DMS 273 treated with DMSO at 0.1 percent for 48 hours (cell line): Measurements from ENCODE around the gene DPP10.
"Not testable (repeated sequence)": the region's sequence is repeated elsewhere in the genome, so short reads cannot be mapped to it uniquely, and the experiment has no call there.

Experiments used
- DNase-seq: peaks from one replicate; lab custom pipeline; 2025; lab: John Stamatoyannopoulos, UW

Gene DPP10

GRCh38 chr2:114724454-114724853 lies 282.0 kb downstream of the DPP10 start:
- DNase-seq = no peak

- DNase-seq = no peak
Measured at GRCh38 chr2:114727012-114727411, 284.6 kb downstream of the DPP10 start.

DNA sequence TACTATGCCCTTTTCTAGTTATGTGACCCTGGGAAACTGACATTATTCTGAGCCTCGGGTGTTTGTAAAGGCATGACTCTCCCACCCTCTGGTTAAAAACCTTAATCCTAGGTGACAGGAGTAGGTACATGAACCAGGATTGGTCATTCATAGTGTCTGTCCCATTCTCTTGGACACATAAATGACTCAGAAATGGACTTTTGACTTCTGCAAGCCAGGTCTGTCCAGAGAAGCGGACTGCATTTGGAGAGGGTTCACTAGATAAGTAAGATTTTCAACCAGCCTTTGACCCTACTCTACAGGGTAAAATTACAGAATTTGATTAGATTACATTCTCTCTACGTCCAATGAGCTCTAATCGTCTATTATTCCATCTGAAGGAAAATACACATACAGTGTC lies 285.9 kb downstream of the DPP10 start:
- DNase-seq = no peak

GRCh38 chr2:114729026-114729425 lies 286.6 kb downstream of the DPP10 start:
- DNase-seq = no peak

DNA sequence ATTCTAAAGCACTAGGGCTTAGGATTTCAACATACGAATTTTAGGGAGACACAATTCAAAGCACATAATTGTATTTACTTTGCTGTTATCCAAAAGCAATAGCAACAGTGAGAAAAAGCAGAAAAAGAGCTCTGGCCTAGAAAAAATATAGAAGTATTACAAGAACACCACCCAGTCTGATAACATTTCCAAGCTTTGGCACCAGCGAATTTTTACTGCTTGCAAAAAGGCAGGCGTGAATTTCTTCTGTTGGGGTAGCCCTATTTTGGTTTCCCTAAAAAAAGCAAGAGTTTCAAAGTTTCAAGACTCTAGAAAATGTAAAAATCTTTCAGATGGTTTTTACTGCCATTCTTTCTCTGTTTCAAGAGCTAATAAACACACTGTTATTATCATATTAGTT lies 292.7 kb downstream of the DPP10 start:
- DNase-seq = no peak

DNA sequence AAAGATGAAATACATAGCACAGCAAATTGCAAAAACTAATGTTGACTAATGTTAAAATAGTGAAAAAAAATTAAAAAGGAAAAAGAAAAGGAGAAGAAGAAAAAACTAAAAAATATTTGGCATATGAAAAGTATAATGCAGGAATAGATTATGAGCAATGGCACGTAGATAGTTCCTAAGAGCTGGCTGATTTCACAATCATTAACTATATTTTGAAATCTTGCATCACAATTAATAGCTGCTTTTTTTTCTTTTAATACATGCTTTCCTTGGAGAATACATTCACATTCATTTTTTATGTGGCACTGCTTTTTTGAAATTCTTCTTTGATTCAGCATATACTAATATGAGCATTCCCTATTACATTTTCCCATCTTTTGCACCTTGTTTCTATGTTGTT lies 299.8 kb downstream of the DPP10 start:
- DNase-seq = no peak

- DNase-seq = no peak
Measured at GRCh38 chr2:114745700-114746099, 303.3 kb downstream of the DPP10 start.

DNA sequence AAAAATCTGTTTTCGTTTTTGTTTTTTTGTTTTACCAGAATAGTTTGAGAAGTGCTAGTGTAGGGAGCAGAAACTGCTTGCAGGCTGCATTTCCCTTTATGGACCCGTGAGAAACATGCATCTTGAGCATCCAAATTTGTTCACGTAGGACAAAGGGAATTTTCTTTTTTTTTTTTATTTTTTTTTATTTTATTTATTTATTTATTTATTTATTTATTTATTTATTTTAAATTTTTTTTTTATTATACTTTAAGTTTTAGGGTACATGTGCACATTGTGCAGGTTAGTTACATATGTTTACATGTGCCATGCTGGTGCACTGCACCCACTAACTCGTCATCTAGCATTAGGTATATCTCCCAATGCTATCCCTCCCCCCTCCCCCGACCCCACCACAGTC lies 305.7 kb downstream of the DPP10 start:
- not testable (repeated sequence) for DNase-seq

DNA sequence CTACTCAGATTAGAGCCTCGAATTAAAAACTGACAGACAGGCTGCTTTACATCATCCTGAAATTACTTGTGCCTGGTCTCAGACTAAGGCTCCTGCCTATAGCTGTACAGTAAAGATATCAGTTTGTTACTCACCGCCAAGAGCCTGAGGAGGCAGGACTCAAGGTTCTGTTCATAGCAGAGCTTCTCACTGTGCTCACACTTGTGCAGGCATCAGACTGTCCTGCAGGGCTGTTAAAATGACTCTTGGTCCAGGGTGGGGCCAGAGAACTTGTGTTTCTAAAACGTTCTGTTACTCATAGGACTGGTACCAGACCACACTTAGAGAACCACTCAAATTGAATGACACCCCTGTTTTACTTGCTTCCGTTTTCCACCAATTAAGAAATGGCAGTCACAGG lies 310.0 kb downstream of the DPP10 start:
- DNase-seq = no peak

DNA sequence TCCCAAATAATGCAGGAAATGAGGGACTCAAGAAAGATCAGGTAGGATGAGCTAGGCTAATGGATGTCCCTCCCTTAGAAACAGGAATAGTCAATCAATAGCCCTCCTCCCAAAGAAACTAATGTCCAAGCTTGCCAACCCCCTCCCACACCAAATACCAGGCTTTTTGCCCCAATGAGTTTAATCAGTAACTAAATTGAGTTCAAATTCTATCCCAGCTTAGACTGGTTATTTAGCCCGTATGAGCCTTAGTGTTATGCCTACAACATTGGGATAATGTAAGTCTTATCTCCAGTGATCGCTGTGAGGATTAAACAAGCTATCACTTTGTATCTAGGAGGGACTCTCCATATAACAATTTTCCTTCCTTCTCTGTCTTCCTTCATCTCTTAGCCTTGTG lies 310.7 kb downstream of the DPP10 start:
- no peak for DNase-seq

- DNase-seq = no peak
Measured at GRCh38 chr2:114754907-114755563, 312.6 kb downstream of the DPP10 start.

DNA sequence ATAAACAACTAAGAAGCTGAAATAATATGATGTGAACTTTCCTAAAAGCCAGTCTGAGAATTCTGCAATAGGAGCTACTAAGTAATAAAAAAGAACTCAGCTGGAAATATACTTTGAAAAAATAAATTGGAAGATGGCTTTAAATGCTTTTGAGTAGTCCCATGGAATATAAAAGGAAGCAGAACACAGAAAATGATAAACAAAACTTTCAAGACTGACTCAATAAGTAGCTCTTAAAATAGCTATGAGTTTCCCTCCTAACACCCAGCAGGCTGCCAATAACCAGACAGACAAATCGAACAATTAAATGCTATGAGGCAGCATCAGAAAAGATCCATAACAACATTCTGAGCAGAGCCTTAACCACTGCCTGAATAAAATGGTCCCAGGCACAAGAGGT lies 319.9 kb downstream of the DPP10 start:
- DNase-seq = no peak

GRCh38 chr2:114762986-114763385 lies 320.5 kb downstream of the DPP10 start:
- DNase-seq = no peak

- DNase-seq = no peak
Measured at GRCh38 chr2:114769110-114769509, 326.7 kb downstream of the DPP10 start.

GRCh38 chr2:114769991-114770390 lies 327.6 kb downstream of the DPP10 start:
- no peak for DNase-seq

DNA sequence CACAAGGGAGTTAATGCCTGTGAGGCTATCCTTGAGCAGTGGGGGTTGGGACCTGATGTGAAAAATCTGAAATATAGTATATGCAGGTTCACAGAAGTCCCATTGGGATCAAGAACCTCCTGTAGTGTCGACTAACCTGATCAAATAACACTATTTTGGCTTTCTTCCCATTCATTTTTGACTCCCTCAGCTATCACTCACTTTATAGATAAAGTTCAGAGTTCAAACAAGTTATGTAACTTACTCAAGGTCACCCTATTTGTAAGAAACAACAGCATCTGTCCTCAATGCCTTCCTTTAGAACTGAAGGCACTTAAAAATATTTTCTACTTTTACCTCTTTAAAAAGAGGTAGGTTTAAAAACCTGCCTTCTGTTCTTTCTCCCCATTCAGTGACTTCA lies 341.6 kb downstream of the DPP10 start:
- no peak for DNase-seq

DNA sequence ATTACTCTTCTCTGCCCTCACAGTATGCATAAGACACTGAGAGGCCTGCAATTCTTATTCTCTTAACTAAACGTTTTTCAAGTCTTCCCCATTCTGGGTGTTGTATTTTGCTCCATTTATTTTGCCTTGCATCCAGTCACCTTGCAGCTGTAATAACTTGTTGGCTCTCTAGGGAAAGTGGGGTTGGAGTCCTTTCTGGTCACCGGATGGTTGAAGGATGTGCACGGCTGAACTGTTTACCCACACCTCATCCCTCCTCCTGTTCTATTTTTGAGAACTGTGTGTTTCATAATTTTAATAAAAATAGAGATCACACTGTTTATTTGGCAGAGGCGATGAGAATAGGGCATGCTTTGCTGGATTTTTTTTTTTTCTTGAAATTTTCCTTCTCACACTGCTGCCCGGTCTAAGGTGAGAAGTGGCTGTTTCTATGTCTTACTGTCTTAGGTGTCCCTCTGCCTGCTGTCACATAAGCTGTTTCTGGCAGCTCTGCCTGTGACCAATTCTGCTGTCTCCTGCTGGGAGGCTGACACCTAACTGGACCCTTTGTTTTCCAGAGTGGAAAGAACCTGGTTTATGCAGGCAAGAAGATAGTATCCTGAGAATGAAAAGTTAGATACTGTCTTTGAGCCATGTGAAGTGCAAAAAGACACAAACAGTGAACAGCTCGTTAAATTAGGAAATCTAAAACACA lies 342.6 kb downstream of the DPP10 start:
- DNase-seq = no peak

- no peak for DNase-seq
Measured at GRCh38 chr2:114786901-114787300, 344.5 kb downstream of the DPP10 start.

DNA sequence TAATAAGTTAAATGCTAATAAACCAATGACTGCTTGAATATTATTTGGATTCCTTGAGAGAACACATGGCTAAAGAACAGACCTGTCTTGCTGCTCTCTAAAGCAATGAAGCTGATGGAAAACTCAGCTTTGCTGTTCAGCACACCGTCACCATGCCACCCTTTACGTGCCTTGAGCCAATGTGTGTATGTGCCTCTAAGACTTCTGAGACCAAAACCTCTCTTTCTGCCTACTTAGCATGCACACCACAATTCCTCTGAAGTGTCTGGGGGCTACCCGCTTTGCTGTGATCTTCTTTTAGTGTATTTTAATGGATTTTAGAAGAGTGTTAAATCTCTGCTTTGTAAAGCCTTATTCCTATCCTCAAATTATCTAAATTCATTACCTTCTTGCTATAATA lies 345.0 kb downstream of the DPP10 start:
- DNase-seq = no peak

DNA sequence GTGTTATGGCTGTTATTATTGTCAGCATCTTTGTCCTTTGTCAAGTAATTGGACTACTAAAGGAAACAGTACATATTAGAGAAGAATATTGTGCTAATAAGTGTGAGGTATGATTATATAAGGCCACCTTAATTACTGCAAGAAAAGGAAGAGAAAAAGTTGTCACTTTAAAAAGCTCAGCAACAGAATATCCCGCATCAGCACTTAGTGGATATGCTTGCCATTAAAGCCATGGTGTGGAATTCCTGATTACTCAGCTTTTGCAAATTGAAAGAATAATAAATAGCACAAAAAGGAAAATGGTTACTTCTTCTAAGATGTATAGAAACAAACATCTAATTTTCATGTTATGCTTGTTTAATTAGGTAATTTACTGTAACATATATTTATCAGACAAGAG lies 347.5 kb downstream of the DPP10 start:
- no peak for DNase-seq

GRCh38 chr2:114797540-114797939 lies 355.1 kb downstream of the DPP10 start:
- DNase-seq = no peak

- DNase-seq = no peak
Measured at GRCh38 chr2:114797942-114798341, 355.5 kb downstream of the DPP10 start.

- DNase-seq = no peak
Measured at GRCh38 chr2:114800371-114800770, 357.9 kb downstream of the DPP10 start.

DNA sequence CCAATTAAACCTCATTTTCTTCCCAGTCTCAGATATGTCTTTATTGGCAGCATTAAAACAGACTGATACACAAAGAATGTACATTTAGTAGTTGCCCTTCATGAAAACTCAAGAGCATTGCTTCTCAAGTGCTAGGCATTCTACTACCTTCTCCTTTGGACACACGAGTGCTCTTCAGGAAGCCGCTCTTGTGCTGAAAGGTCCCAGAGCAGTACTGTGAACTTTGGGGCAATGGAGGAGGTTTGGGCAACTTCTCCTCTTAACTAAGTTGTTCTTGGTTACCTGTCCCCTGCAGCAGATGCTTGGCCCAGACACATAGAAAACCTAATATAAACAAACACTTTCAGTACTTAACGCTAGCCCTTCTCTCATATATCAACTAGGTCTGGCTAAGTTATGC lies 362.8 kb downstream of the DPP10 start:
- no peak for DNase-seq
